GM19452 (cell line): Measurements from ENCODE around the gene RND3.

ENCODE experiments used
- ATAC-seq: cut with Tn5 transposase; IDR thresholded peaks from one replicate; pipeline ENCODE4 v1.9.1; 2021; ENCODE audit not compliant: unreplicated experiment

RND3 gene

DNA sequence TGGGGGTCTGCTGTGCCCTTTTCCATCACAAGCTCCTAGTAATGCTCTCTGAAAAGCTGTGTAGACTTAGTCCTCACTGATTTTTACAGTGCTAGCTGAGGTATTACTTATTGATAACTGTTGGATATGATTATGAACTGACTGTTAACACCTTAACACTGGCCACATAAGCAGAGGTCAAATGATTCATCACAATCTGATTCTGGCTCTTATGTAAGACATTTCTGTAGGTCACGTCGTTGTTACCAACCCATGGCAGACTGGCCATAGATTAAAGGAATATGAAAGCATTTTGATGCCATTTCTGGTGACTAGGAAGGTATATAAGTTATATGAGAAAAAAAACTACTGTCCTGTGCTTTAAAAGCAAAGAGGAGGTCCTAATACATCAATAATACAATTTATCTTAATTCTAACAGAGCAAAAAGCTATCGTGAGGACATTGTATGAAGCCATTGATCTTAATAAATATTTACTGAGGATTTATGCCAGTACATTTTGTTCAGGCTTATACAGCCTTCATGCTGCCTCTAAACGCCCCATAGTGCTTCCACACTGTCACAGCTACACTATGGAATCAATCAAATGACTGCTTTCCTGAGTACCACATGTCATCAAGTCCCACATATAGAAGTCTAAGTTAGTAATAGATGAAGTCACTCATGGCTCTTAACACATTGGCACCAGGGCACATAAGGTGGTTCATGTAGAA, 6.9 kb upstream of the RND3 start:
- no peak for ATAC-seq

DNA sequence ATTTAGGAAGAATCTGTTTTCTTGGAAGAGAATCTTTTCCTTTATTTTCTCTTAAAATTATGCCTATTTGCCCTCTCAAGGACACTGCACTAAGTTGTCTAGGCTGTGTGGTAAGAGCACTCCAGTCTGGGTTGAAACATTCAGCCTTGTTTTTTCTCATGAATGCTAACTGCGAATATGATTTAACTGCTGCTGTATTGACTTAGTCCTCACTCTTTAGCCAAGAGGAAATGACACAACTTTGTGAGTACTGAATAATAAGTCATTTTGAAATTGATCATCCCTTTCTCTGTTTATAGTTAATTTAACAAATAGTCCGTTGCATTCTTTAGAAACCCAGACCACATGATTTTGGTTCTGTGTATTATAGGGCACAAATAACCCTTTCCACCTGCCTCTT, 4.5 kb upstream of the RND3 start:
- no peak for ATAC-seq

- ATAC-seq: no peak
These were observed 4.0 kb upstream of the RND3 start for GRCh38 chr2:150491430-150491829.

GRCh38 chr2:150490466-150490865, 3.0 kb upstream of the RND3 start:
- ATAC-seq: no peak

DNA sequence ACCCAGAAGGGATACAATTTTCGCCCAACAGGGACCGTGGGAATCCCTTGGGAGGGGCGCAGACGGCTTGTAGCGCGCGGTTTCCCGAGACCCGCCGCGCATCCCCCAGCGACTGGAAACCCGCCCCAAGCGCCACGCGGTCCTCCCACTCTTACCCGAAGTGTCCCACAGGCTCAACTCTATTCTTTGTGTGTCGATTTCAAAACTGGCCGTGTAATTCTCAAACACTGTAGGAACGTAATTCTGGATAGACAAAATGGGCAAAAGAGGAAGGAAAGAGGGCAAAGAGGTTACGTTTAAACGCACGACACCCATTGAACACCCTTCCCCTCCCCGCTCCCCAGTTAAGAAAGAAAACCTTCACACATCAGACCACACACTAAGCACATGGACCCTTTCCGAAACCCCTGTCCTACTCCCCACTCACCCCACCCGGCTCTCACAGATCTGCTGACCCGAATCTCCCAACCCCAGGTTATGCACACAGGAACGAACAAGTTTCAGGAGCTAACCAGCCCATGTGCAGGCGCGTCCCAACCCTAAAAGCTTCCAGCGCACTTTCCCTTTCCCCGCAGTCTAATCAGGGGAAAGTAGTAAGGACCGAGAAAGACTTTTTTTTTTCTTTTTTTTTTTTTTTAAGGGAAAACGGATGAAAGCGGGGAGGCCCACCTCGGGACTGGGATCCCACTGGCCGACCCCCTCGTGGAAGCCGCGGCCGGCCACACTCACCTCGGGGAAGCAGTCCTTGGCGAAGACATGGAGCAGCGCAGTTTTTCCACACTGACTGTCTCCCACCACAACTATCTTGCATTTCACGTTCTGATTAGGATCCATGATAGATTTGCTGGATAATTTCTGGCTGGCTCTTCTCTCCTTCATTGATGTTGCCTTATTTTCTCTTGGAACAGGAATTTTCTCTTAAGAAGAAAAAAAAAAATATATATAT, 655 bp downstream of the RND3 start:
- no peak for ATAC-seq

GRCh38 chr2:150485871-150486538, 1.5 kb downstream of the RND3 start:
- ATAC-seq: no peak

GRCh38 chr2:150485114-150485870, 2.2 kb downstream of the RND3 start:
- ATAC-seq: no peak

DNA sequence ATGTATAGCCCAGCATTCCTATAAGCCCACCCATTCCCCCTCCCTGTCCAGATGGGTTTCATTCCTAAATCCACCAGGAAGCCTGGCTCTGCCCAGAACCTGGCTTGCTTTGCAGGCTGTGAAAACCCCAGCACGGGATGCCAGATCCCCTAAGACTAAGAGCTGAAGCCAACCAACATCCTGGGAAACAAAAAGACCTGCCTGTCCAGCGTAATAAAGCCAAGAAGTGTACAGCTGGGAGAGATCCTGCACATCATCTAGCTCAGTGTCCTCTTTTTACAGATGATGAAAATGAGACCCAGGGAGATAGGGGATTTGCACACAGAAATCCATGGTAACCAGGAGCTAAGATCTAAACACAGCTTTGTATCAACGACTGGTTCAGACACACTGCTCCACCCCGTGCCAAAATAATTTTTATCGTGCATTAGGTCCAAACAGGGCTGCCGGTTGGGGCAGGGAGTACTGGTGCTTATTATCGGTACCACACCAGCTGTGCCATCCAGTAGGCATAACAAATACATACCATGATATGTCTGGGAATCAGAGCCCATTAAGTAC, 2.9 kb downstream of the RND3 start:
- no peak for ATAC-seq

- no peak for ATAC-seq
These were observed 3.5 kb downstream of the RND3 start for GRCh38 chr2:150484006-150484405.

DNA sequence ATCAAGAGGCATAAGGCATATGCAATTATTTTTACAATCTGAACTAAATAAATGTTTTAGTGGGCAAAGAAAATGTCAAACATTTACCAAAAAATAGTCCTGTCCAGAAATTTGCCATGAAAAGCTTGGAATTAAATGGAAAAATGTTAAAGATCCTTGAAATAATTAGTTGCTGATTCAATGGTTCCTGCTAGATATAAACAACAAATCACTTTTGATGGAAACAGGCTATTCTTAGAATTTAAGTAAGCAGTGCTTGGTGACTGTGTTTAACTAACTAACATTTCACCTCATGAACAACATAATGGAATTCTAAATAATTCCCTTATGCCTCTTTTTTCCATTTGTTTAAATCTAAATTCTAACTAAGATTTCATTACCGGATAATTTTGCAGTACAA, 3.9 kb downstream of the RND3 start:
- no peak for ATAC-seq

DNA sequence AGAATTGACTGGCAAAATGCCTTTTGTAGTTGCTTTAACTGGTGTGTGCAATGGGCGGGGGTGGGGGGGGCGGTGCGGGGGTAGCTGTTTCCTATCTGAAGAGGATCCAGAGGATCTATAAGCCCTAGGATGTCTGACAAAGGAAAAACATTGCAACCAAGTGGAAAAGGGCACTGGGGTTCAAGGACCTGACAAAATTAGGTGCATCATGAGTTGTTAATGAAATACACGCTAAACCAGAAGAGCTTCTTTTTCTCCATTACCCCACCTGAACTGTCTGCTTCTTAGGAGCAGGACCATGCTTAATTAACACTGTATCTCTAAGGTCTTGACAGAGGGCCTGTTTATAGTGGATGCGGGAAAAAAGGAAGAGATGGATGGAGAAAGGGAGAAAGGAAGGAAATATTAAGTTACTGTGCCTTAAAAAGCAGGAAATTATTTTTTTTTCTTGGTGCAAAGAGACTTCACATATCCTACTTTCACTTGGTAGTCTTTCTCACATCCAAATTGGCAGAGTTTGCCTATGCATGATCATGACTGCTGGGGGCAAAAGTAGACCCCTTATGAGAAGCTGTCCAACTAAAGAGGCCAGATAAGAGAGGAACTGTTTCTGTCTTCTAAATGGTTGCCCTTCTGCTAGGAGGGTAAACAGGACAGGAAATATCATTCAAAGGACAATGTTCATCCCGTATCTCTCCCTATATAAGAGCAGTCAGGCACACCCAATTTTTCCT, 4.6 kb downstream of the RND3 start:
- no peak for ATAC-seq

GRCh38 chr2:150482111-150482510, 5.4 kb downstream of the RND3 start:
- ATAC-seq: no peak

DNA sequence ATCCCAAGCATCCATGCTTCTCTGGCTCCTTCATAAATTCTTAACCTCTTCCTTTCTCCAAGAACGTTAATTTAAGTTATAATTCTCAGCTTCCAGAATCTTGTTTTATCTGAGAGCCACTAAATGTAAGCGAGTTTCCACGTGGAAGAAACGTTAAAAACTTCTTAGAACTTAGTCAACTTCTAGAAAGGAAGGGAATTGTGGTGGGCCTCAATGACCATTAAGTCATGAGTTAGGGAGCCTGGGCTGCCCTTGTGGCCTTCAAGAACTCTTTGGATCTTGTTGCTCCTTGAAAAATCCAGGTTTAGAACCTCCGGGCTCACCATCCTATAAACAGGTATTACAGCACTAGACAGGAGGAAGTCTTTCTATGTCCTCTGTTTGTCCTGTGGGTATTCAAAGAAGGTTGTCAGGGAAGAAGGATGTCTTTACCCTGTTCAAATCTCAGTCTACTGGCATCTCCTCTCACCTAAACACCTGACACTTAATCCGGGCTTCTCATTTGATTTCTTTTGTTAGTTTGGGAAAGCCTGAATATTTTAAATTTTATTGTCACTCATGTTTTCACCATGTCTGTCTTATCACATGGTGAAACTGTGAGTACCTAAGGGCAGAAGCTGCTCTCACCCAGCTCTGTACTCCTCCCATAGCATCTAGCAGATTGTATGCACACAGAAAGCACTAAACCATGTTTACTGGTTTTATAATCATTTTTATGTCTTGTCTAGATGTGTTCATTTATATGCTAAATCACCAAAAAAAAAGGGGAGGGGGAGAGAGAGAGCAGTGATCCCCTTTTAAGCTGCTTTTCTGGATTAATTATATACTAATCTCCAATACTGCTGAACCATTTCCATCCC, 6.3 kb downstream of the RND3 start:
- ATAC-seq: no peak

DNA sequence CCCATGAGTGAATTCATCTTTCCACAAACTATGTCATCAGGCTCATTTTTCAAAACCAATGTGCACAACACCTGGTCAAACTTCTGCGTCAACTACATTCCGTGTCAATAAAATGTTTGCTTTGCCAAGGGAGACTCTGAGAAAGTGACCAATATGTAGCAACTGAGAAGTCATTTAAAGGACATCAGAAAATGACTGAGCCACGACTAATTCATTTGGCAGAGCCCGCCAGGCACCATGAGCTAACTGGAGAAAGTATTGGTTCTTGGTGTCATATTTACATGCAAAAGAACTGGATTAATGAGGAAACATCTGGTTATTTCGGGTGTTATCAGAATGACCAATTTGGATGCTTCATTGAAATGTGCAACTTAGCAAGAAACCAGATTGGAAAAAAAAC, 7.2 kb downstream of the RND3 start:
- ATAC-seq: no peak

- ATAC-seq: no peak
These were observed 8.2 kb downstream of the RND3 start for GRCh38 chr2:150479075-150479915.

DNA sequence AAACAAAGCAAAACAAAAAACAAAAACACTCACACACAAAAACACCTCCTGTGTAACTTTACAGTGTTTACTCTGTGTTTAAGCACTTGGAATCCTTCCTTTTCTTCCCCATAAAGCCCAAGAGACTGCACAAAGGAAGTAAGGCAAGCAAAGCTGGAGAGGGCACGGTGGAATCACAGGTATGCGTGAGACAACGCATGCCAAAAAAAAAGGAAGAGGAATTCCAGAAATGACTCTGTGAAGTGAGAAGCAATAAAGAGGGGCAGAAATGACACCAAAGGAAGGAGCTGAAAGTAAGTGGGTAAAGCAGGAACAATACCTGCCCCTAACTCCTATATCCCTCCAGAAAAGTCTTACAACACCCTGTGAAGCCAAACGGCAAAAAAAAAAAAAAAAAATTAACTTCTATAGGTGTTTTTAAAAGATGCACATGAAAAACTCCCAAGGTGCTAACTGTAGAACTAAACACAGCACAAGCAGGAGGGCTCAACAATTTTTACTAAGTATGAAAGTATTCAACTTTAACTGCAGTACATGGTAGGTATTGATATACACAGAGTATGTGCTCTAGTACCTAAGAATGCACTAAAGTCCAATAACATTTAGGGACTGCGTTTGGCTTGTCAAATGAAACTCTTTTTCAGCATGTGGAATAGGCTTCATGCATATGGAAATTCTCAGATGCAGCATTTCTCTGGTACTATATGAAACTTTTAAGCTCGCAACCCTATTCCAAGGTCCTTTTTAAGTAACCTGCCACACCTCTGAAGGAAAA, 9.1 kb downstream of the RND3 start:
- no peak for ATAC-seq

DNA sequence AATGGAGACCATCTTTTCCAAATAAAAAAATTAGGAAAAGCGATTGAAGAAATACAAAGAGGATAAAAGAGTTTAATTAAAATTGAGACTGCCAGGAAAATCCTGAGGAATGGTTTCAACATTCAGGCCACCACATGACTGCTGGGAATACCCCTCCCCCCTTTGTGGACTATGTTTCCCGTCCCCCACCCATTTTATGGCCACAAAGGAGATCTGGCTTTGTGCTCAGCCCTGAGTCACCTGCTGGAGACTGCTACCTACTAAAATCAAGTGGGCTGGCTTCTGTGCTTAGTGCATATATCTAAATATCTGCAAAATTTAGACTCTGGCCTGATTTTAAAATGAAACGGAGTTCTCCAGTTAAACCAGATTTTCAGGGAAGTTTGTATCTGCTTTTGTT, 10.1 kb downstream of the RND3 start:
- no peak for ATAC-seq
